ENCODE measurements around the gene MAD2L2.

- TF ChIP-seq CTCF (IDR thresholded peaks at IDR 0.05; ENCODE audit: insufficient read depth, low read length, poor library complexity, severe bottlenecking): no peak
- no peak for TF ChIP-seq EZH2phosphoT487 (conservative IDR thresholded peaks at IDR 0.05; ENCODE audit: low read length)
Observed at GRCh38 chr1:11706292-11706691, 25.3 kb upstream of the MAD2L2 start.
